GM18951 (cell line): ENCODE data around the gene ECM1.

Experiments used
- POLR2A ChIP-seq: IDR thresholded peaks from 4 replicates; pipeline ENCODE4 v1.6.1; 2011; ENCODE audit warnings: mild to moderate bottlenecking; ENCODE audit not compliant: insufficient read length, insufficient read depth; ENCODE audit errors: extremely low read depth
- in situ Hi-C: fragments of 300-500 bp; cut with MboI; formaldehyde crosslinking; loops from one replicate; pipeline ENCODE4 v1.12.0; 2022; ENCODE audit warnings: low sequenced_read_pairs, mixed read lengths, inconsistent platforms; ENCODE audit not compliant: unreplicated experiment

Gene ECM1

GRCh38 chr1:150516616-150517015, 8.7 kb downstream of the ECM1 start:
- no peak for TF ChIP-seq POLR2A
- in situ Hi-C loops, result no loop called here

GRCh38 chr1:150521196-150521968, 13.5 kb downstream of the ECM1 start:
- TF ChIP-seq POLR2A, result no peak
- in situ Hi-C loops, result no loop called here

GRCh38 chr1:150525348-150525747, 17.4 kb downstream of the ECM1 start:
- in situ Hi-C loops, result no loop called here

GRCh38 chr1:150528196-150528595, 20.3 kb downstream of the ECM1 start:
- TF ChIP-seq POLR2A, result no peak
- in situ Hi-C loops, result no loop called here

More at GRCh38 chr1:150525348-150525747, 17.4 kb downstream of the ECM1 start:
- TF ChIP-seq POLR2A, result no peak

GRCh38 chr1:150529017-150529416, 21.1 kb downstream of the ECM1 start:
- in situ Hi-C loops, result no loop called here
- no peak for TF ChIP-seq POLR2A

- in situ Hi-C loops, result no loop called here
- no peak for TF ChIP-seq POLR2A
Measured at GRCh38 chr1:150530491-150531159, 22.7 kb downstream of the ECM1 start.

GRCh38 chr1:150532860-150533259, 25.0 kb downstream of the ECM1 start:
- TF ChIP-seq POLR2A, result no peak
- in situ Hi-C loops, result no loop called here

GRCh38 chr1:150534002-150534401, 26.1 kb downstream of the ECM1 start:
- in situ Hi-C loops, result no loop called here
- TF ChIP-seq POLR2A, result no peak

GRCh38 chr1:150535511-150536287, 27.8 kb downstream of the ECM1 start:
- in situ Hi-C loops, result no loop called here
- no peak for TF ChIP-seq POLR2A

- in situ Hi-C loops, result no loop called here
- TF ChIP-seq POLR2A, result no peak
Measured at GRCh38 chr1:150536836-150537731, 29.2 kb downstream of the ECM1 start.

GRCh38 chr1:150537732-150538684, 30.1 kb downstream of the ECM1 start:
- in situ Hi-C loops, result no loop called here
- TF ChIP-seq POLR2A, result no peak
